GM19397 (cell line): ENCODE results near the gene GTPBP3.
"Not testable (repeated sequence)": the region's sequence is repeated elsewhere in the genome, so short reads cannot be mapped to it uniquely, and the experiment has no call there.

Experiments used
- ATAC-seq: cut with Tn5 transposase; IDR thresholded peaks from one replicate; pipeline ENCODE4 v1.9.1; 2021; ENCODE audit warnings: mild to moderate bottlenecking, moderate library complexity; ENCODE audit not compliant: unreplicated experiment

Gene GTPBP3

GRCh38 chr19:17336872-17337674 is at the start of gene GTPBP3:
Gene GTPBP3, plus strand, starts transcription at chr19:17337553. Its CDS starts 59 bp downstream, at chr19:17337612.
- peak; percentile 71 for ATAC-seq

- ATAC-seq = no peak
These were observed 47.9 kb upstream of the GTPBP3 start for GRCh38 chr19:17289489-17289888.

- peak; percentile 72 for ATAC-seq
These were observed 44.9 kb upstream of the GTPBP3 start for GRCh38 chr19:17292301-17293074.

GRCh38 chr19:17293605-17294004 is 43.7 kb upstream of the GTPBP3 start:
- ATAC-seq = no peak

GRCh38 chr19:17294051-17294891 is 43.1 kb upstream of the GTPBP3 start:
- ATAC-seq = no peak

- not testable (repeated sequence) for ATAC-seq
These were observed 41.8 kb upstream of the GTPBP3 start for GRCh38 chr19:17295551-17295950.

GRCh38 chr19:17296273-17296672 is 41.1 kb upstream of the GTPBP3 start:
- ATAC-seq = no peak

- no peak for ATAC-seq
These were observed 40.4 kb upstream of the GTPBP3 start for GRCh38 chr19:17296976-17297375.

GRCh38 chr19:17300992-17301619 is 36.2 kb upstream of the GTPBP3 start:
- no peak for ATAC-seq

- ATAC-seq = no peak
These were observed 34.8 kb upstream of the GTPBP3 start for GRCh38 chr19:17302391-17303166.

- ATAC-seq = peak; percentile 45
These were observed 34.0 kb upstream of the GTPBP3 start, which contains the start of gene ABHD8 for GRCh38 chr19:17303167-17303939. Gene ABHD8, minus strand, starts transcription at chr19:17303425. Its CDS starts 1,809 bp downstream, at chr19:17301616.

GRCh38 chr19:17303940-17304267 is 33.4 kb upstream of the GTPBP3 start:
- ATAC-seq = no peak

GRCh38 chr19:17304386-17305215 is 32.8 kb upstream of the GTPBP3 start:
- no peak for ATAC-seq

- ATAC-seq = no peak
These were observed 32.2 kb upstream of the GTPBP3 start for GRCh38 chr19:17305216-17305516.

GRCh38 chr19:17305517-17306284 is 31.7 kb upstream of the GTPBP3 start, which contains the start of gene MRPL34:
Gene MRPL34, plus strand, starts transcription at chr19:17305872. Its CDS starts 21 bp downstream, at chr19:17305893.
- peak; percentile 78 for ATAC-seq

- no peak for ATAC-seq
These were observed 31.1 kb upstream of the GTPBP3 start for GRCh38 chr19:17306285-17306714.

GRCh38 chr19:17307876-17308377 is 29.4 kb upstream of the GTPBP3 start:
- ATAC-seq = no peak
